ENCODE data around the gene ZNF512B.

DNA sequence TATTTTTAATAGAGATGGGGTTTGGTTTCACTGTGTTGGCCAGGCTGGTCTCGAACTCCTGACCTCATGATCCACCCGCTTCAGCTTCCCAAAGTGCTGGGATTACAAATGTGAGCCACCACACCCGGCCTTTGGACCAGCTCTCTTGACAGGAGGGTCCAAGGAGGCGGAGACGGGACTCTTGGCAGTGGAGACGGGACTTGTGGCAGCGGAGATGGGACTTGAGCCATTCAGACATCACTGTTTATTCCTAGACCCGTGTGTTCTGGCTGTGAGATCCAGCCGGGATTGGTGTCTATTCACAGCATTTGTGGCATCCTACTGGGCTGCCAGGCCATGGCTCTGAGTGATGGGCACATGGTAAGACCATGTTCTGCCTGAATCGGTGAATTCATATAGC, 36.8 kb upstream of the ZNF512B start:
- TF ChIP-seq CTCF (conservative IDR thresholded peaks at IDR 0.05; ENCODE audit: low read length) (no peak), EZH2phosphoT487 (IDR thresholded peaks at IDR 0.05; ENCODE audit: borderline replicate concordance) (no peak)

All from Loucy (cell line).